Fibroblast of the conjunctiva (primary cell): Measurements from ENCODE around the gene MACROD2.

ENCODE experiments used
- DNase-seq: peaks from one replicate; pipeline ENCODE4 v3.0.0-alpha.2; 2010; ENCODE audit warnings: low read depth

The MACROD2 gene

DNA sequence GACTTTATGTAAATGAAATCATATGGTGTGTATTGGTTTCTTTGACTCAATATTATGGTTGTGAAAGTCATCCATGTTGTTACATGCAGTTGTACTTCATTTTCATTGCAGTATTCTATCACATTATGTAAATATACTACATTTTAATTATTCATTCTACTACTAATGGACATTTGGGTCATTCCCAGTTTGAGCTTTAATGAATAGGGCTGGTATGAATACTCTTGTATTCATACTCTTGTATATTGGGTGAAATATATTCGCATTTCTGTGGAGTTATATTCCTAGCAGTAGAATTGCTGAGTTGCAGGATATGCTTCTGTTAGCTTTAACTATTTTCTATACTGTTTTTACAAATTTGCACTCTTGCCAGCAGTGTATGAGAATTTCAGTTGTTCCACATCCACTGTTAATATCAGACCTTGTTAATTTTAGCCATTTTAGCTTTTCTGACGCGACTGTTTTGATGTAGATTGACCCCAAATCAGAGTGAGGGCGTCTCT is 1633.6 kb downstream of the MACROD2 start:
- DNase-seq, result no peak

GRCh38 chr20:15630360-15630759 is 1635.0 kb downstream of the MACROD2 start:
- no peak for DNase-seq

DNA sequence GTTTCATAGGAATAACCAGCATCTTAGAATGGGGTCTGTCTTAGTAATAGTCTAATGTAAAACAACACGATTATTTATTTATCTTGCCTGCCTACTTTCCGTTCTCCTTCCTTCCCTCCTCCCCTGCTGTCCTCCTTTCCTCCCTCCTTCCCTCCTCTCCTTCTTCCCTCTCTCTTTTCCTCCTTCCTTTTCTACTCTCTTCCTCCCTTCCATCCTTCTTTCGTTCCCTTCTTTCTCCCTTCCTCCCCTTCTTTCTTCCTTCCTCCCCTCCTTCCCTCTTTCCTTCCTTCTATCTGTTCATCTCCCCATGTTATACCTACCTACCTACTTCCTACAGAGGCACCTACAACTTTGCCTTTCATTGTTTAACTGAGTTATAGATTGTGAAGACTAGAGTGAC is 1637.4 kb downstream of the MACROD2 start:
- DNase-seq, result no peak

DNA sequence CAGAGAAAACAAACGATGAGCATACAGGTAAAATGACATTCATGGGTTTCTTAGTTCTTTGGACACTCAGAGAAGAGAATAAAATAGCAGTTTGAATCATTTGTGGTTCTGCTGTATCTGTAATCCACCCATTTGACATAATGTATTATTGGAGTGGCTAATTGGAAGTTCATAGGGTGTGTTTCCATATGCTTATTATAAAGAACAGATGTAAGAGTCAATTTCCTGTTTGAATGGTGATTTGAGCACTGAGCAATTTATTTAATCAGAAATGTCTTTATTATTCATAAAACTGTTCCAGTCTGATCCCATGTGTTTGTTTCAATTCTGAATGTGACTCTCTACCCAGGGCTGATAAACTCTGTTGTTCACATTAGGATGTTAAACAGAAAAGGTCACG is 1638.8 kb downstream of the MACROD2 start:
- DNase-seq, result no peak

DNA sequence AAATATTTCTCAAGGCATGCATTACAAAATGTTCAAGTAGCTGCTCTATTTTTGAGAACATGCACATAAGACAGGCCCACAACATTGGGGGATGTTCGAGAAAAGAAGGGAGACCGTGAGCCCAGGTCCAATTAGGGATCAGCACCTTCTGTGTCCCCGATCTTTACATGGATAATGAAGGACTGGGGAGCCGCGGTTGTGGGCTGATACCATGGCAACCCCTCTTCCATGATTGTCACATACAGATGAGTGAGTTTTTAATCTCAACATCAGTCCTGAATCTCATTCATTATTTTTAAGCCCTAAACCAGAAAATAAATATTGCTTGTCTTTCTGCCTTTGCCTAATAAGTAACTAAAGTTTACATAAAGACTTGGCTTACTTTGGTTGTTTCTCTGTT is 1642.2 kb downstream of the MACROD2 start:
- no peak for DNase-seq

- DNase-seq, result no peak
These were observed 1642.8 kb downstream of the MACROD2 start for GRCh38 chr20:15637950-15638754.

DNA sequence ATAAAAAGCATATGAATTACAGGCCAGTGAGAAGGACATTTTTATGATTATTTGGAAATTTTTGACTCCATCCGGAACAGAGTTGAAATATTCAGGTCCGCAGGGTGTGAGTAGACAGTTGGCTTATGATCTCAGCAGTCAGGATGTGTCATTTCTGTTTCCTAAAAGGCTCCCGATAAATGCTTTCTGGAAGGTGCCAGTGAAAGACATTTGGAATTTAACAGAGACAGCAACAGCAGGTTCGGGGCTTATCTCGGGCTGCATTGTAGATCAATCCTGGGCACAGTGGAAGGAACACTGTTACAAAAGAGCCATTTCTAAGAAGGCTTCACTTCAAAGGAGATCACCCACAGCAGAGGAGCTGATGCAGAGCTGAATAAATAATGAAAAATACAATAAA is 1643.5 kb downstream of the MACROD2 start:
- DNase-seq, result no peak

DNA sequence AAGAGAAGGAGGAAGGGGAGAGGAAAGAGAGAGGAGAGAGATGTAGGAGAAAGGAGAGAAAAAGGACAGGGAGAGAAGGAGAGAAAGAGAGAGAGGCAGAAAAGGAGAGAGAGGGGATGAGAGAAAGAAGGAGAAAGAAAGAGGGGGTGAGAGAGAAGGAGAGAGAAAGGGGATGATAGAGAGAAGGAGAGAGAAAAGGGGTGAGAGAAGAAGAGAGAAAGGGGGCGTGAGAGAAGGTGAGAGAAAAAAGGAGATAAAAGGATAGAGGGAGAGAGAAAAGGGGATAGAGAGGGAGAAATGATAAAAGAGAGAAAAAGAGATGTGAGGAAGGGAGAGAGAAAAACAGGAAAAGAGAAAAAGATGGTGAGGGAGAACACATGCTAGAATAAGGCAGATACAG is 1644.5 kb downstream of the MACROD2 start:
- no peak for DNase-seq

DNA sequence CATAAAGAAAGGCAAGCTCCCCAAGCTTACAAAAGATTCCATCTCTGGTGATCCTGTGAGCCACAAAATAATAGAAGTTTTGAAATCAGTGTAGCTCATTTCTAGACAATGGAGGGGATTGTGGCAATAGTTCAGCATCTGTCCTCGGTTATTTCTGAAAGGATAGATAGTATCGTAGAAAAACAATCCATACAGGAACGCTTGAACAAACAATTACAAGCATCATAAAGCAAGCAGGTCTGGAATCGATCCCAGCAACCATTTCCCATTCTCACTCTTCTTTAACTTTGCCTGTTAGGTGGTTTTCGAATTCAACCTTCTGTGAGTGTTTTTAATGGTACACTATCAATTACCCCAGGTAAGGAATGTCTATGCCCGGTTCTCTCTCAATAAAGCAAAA is 1646.8 kb downstream of the MACROD2 start:
- DNase-seq, result no peak

DNA sequence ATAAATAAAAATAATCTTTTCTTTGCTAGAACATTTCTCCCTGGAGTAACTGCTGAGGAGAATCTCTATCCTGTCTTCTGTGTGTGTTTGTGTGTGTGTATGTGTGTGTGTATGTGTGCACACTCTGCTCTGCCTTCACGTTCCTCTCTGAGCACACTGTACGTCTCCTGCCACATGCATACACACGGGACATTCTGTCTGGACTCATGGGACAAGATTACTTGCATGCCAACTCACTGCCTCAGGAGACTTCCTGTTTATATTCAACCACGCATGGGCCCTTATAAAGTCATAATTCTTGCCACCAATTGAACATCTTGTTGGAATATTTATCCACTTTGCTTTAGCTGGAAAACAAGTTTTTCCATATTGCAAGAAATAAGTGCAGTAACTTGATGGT is 1647.4 kb downstream of the MACROD2 start:
- no peak for DNase-seq

GRCh38 chr20:15643713-15644112 is 1648.4 kb downstream of the MACROD2 start:
- no peak for DNase-seq

DNA sequence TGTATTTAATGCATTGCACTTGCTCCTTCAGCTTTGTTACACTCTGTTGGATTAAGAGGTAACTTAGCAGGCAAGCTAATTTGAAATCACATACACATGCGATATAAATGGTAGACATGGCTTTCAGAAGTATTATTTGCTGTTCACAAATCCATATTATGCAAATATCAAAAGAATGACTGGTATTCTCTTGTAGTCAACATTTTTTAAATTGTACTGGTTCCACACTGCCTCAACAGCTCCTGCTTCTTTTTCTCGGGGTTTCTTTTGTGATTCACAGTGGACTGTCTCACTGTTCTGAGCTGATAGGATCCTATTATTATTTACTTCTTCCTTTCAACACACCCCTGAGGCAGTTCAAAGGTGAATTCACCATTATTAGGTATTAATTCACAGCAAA is 1650.5 kb downstream of the MACROD2 start:
- DNase-seq, result no peak

DNA sequence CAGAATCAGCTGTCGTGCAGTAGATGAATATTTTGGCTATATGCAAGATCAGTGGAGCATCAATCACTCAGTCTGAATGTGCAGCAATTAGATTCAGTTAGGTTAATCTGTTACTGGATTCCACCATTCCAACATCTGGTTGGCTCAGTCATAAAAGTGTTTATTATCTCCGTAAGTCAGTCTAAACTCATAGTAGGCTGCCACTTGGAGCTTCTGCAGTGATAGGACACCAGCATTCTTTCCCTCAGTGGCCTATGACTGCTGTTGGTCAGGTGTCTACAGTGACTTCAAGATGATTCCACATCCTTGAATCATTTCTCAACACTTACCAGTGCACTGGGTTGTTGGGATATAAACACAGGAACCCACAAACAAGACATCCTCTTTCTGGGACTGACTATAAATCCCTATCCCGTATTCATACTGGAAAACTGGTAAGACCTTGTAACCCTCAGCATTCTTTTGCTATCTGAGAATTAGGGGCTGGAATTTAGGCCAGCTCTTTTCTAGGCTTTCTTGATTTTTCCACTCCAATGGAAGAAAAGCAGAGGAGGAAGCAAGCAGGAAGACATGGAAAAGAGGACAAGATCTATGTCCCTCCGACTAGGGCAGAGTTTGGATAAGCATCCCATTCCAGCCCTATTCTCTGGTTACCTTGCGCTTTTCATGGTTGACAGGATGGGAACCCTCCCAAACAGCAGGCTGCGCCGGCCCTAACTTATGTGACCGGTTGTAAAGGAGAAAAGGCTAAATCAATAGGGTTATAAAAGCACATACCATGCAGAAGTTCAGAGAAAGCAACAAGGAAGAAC is 1658.3 kb downstream of the MACROD2 start:
- no peak for DNase-seq

DNA sequence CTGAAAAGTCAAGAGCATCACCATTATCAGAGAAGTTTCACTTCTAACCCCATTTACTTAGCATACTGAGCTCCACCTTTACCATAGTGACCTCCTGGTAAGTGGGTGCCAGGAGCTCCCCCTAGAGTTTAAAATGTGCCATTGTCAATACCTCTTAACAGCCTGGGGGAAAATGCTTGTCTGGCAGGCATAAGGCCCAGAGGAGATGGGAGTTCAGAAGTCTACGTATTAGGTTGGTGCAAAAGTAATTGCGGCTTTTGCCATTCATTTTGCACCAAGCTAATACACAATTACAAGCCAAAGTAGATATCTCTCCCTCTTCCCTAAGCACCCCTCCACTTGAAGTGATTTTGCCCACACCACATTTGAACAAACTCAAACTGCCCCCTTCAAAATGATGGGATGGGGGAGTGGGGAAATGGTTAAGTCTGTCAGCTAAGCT is 1658.9 kb downstream of the MACROD2 start:
- peak; percentile 20 for DNase-seq

GRCh38 chr20:15655295-15655874 is 1660.1 kb downstream of the MACROD2 start:
- no peak for DNase-seq

- no peak for DNase-seq
These were observed 1660.8 kb downstream of the MACROD2 start for GRCh38 chr20:15656124-15656523.

DNA sequence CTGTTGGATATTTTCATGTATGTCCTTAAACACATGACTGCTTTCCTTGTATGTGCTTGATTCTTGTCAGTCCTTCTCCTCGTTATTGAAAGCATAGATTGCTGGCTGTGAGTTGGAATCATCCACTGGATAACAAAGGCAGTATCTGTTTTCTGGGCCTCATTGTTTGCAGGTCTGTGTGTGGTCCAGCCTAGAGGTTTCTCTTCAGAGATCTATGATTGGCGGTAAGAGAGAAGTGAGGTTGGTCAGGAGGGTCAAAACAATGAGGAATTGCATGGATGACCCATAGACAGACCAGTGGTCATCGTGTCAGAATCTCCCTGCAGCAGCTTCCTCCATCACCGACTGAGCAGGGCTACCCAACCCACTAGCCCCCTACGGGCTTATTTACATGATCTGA is 1663.0 kb downstream of the MACROD2 start:
- no peak for DNase-seq

- DNase-seq, result peak; percentile 40
These were observed 1677.9 kb downstream of the MACROD2 start for GRCh38 chr20:15673206-15673605.

DNA sequence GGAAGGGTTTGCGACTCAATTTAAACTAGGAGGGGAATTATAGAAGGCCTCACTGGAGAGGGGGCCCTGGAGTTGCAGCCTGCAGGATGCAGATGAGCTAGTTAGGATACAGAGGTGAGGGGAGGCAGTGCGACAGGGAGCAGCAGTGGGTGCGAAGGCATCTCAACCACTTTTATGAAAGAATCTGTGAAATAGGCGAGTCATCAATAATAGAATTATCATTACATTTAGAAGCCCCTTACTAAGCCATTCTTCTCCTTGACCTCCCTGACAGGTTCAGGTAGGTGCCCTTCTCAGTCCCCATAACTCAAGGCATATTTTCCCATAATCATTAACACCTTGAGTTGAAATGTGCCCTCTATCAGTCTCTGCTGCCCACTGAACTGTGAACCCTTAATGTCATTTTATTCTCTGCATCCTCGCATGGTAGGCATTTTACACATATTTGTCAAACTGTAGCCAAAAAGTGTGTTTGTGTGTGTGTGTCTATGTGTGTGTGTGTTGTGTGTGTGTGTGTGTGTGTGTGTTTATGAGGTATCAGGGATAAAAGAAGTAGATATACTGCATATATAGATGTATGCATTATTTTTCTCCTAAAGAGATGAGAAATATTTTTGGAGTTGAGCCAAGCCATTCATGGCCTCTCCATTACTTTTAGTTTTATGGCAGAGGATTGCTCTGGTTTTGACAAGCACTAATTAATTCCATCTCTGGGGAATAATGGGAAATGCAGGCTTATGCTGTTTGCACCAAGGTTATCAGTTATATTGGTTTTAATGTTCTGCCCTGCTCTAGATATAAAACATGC is 1679.1 kb downstream of the MACROD2 start:
- no peak for DNase-seq

DNA sequence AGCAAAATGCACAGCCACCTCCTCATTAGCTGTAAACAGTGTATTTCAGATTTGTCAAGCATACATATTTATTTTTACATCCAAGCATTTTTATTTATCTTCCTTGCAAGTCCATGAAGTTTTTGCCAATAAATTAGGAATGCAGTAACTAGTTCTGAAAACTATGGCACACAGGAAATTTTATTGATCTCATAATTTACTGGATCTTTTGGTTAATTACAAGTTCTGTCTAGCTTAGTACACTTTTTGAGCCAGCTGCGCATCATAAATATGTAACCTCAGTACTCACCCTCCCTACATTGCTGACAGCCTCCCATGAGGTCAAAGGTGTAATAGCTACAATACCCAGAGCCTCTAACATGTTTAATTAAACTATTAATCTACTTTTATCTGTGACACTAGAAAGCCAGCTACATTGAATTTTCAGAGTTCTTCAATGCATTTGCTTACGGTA is 1679.8 kb downstream of the MACROD2 start:
- no peak for DNase-seq

DNA sequence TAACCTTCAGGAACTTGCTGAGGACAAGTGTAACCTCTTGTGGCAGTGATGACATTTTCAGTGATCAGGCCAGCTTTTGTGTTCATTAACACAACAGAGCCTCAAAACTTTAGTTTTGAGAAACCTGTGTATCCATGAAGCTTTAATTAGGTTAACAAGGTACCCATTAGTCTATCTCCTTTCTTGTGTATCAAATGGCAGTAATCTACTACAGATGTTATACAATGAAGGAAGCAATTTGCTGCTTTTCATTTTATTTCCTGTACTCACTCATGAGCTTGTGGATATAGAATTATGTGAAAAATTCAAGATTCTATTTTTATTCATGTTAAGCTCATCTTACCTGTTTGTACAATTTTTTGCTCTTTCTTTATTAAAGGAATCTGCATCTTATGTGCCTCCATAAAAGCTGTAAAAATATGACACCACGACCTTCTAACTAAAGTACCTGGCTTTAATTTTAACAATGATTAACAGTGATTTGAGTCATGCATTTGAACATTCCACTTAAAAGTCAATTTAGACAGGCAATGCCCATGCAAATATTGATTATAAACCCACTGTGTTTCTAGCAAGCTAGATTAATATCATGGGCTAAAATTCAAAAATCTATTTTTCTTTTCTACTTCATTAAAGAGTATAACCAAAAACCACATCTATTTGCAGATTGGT is 1680.6 kb downstream of the MACROD2 start:
- no peak for DNase-seq
